ENCODE results near the gene ENO3.

- TF ChIP-seq CTCF (conservative IDR thresholded peaks at IDR 0.05), result no peak
- TF ChIP-seq EZH2 (IDR thresholded peaks at IDR 0.05; ENCODE audit: low read depth), result no peak
Observed at GRCh38 chr17:4972752-4973151, 21.8 kb downstream of the ENO3 start.

All from PC-9 (cell line).